NCI-H510A treated with DMSO at 0.1 percent for 48 hours (cell line): ENCODE measurements around the gene PCDH9.

Experiments
- DNase-seq: peaks from one replicate; lab custom pipeline; 2025; lab: John Stamatoyannopoulos, UW

The PCDH9 gene

DNA sequence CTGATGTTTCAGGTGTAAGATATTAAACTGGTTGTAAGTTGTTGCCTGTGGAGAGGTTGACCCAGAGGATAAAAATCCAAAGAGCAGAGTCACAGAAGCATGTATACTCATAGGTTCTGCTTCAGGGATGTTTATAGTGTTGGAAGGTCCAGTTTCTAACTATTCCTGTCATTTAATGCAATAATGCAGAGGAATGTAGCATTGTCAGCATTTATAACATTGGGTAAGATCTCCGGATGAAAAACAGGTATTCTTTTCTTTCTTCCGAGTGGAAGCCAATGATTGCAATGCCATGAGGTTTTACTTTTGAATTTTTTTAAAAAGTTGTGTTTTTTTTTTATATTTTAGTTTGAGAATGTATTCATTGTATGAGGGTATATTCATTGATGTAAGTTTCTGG, 771.0 kb downstream of the PCDH9 start:
- no peak for DNase-seq

DNA sequence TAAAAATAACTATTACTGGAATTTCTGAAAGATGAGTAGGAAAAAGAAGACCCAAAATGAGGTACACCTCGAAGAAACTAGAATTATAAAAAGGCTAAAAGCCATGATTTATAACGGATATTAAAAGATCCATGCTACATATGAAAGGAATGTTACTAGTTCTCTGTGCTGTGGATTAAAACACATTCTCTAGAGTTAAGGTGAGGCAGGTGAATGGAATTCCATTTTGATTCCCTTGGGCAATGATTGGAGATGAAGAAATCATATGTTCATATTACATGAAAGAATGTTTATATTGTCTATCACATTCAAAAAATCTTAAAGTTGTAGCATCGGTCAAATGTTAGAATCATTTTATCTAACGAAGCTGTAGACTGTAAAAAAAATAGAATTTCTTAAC, 783.7 kb downstream of the PCDH9 start:
- no peak for DNase-seq

DNA sequence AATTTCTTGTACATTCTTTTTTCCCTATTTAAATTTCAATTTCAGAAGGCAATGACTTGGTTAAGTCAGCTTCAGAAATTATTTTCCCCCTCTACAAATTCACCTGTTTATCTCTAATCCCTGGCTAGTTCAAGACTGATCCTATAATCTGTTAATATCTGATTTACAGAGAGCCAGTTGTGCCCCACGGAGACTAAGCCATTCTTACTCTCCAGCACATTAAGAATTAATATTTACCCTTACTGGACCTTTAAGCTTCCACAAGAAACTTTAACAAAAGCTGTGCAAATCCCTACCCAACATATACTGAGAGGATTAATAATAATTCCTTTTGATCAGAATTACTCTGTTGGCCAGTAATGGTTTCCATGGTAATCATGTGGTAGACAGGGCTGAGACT, 786.2 kb downstream of the PCDH9 start:
- no peak for DNase-seq

DNA sequence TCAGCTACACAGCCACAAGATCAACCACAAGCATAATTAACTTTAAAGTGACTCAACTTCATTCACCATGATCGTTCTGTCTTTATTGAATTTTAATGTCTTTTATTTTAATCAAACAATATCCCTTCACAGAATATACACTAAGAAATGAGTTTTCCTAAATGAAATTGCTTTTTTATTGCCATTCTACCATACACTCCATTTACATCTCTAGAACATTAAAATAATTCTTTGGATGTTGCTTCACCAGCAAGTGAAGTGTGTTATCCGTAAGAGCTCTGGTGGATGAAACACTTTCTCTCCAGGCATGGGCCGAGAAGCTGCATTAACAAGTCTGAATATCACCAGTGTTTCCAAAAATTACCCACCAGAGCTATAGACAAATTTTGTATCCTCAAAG, 789.2 kb downstream of the PCDH9 start:
- no peak for DNase-seq

DNA sequence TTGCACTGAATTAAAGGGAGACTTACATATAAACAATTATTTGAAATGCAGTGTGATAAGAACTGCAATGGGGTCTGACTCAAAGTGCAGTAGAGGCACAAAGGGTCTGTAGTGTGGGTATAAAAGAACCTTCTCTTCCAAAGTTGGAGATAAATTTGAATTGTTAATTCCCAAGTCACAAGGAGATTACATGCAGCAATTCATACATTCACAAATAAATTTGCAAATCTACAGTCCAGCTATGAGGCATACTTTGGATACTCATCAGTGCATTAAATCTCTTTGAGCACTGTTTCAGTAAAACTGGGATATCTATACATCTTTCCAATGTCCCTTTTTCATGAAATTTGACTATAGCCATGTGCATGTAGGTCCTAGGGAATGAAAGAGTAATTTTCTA, 799.4 kb downstream of the PCDH9 start:
- DNase-seq = no peak

DNA sequence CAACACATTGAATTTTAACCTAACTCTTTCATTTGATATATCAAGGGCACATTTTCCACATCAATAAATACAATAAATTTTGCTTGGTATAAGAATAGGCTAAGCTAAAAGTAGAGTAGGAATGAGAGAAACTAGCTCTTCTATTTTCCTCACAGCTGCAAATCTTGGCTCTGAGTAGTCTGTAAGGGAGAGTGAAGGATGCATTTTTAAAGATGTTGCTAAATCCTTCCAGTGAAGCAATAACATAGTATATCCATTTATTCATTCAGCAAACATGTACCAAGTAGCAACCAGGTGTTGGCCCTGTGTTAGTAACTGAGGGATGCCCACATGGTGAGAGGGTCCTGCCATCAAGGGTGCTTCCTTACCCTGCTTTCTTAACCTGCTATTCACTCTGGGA, 799.9 kb downstream of the PCDH9 start:
- DNase-seq = no peak

DNA sequence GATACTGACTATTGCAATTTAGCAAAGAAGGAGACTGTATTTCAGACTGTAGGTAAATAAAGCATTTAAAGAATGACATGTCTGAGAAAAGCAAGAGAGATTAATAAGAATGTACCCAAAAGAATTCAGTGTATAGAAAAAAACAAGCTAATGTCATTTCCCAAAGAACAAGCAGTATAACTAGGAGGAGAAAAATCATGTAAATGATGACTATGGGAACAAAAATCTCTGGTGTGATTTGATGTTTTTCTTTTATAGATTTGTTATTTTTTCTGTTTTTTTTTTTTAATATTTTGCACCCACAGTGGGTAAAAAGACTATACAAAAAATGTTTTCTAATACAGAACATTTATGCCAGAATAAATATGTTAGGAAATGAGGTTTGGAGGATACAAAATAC, 801.0 kb downstream of the PCDH9 start:
- DNase-seq = no peak

DNA sequence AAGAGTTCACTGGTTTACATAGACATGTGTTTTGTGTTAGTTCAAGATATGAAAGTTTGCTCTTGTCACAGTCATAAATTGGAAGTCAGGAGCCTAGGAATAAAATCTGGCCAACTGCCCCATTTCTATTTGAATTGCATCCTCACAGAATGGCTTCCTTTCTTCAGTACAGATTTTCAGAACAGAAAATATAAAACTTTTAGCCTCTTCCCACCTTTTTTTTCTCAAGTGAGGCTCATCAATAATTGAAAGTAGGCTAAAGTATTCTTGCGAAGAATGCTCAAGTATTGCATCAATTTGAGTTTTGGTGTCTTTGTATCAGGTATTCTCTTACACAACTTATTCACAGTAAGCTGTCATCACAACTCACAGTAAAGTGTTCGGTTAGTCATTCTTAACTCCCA, 802.7 kb downstream of the PCDH9 start:
- DNase-seq = no peak

DNA sequence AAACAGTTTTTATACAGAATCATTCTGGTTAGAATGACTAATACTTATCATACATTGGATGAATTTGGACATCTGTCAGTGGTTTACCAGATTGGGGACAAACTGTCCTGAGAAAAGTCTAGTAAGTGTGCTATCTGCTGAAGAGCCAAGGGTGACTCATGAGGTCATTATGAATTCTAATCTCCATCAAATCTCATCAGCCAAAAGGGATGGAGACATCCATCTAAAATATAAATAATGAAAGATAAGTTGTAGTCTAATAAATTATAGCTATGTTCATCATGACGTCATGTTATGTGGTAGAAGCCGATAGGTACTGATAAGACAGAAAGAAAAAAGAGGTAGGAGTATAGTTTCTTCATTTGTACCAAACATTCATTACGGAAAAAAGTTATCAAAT, 804.4 kb downstream of the PCDH9 start:
- DNase-seq = no peak

DNA sequence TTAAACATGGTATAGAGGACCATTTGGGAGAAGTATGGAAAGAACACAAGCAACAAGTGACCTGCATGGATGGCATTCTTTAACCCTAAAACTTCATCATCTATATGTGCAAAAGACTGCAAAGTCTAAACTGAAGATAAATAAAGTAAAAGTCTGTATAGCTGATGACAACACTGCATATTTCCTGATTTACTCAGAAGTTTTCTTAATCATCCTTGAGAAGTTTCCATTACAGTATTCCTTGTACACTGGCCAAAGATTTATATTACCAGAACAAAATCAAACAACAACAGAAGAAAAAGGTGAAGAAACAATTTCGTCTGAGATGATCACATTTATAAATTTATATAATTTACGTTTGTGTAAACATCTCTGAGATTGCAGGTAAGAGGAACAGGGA, 805.7 kb downstream of the PCDH9 start:
- DNase-seq = no peak

DNA sequence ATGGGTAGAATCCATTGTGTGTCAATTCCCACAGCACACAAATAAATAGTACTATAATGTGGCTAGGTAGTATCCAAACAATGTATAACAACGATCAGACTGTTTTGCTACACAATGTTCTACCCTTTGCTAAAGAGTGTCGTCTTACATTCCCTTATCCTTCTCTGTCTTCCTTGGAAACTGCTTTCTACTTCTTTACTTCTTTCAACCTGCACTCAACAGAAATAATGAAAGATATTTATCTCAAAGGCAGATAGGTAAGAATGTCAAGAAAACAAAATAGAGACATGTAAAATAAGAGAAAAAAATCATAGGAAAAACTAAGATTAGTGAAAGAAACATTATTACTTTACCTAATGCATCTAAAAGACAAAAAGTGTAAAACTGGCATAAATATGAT, 814.7 kb downstream of the PCDH9 start:
- DNase-seq = no peak

DNA sequence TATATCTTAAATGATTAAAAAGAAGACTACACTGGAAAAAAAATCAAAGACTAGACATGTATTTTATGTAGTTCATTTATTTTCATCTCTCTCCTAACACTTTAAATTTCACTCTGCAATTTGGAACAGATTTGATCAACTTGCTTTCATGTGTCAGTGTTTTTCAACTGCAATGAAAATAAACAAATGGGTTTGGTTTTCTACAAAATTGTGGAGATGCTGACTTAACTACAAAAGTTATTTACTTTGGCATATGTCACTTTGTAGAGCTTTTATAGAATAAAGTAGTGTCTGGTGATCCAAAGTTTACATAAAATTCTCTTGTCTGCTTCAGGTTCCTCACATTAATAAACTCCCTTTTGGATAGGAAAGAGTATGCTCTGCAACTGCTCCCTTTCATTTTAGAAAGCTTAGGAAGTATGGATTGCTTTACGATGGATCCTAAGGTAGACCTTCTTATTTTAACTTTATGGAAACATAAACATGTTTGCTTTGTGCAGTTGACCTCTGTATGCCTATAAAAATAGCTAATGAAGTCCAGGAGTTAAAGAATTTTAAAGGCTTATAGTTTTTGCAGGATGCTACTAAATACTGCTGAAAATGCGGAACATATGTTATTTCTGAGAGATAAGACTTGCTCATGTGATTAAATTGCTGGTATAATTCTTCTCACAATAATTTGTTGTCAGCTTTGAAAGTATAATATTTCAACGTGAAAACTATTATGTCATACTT, 815.9 kb downstream of the PCDH9 start:
- no peak for DNase-seq

DNA sequence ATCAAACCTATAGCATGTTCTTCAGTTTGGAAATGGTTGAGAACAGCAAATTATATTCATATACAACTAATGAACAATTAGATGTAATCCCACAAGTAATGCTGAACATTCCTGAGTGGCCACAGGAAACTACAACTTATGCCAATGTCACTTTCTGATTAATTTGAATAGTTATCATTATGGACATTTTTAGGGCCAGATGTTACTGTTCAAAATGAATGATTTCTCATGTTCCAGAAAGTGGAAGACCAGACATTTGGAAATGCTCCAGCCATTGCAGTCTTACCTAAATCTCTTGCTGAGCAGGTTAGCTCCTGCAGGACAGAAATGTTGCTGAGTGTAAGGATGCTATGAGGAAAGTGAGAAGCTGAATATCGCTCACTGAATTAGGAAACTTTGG, 819.8 kb downstream of the PCDH9 start:
- no peak for DNase-seq

DNA sequence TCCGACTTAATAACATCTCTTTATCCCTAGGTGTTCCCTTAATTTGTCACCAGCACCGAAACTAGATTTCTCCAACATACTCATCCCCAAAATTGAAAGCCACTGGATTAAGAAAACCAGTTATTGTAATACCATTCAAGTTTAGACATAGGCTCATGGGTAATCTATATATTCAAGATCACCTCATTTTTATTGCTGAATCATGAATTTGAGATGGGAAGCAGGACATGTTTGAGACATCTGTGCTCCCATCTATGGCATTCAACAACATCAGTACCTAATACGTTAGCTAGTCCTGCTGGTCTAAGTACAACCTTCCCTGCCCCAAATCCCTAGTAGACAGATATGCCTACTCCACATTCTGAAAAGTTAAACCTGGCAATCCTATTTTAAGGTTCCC, 820.6 kb downstream of the PCDH9 start:
- DNase-seq = no peak

DNA sequence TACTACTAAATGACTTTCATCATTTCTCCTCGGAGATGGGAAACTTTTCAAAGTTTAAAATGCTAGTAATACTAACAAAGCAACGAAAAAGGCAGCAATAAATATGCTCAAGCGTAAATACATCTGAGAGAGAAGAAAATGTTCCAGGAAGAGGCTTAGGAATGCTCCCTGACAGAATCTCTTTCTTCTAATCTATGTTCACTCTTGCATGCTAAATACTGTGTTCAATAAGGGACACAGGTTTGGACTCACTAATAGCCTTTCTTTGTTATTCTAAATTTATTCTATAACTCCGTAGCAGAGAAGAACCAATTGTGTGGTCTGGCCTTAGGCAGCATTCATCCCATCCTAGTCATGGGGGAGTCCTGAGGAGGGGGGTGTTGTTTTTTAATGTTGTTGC, 823.0 kb downstream of the PCDH9 start:
- DNase-seq = no peak

DNA sequence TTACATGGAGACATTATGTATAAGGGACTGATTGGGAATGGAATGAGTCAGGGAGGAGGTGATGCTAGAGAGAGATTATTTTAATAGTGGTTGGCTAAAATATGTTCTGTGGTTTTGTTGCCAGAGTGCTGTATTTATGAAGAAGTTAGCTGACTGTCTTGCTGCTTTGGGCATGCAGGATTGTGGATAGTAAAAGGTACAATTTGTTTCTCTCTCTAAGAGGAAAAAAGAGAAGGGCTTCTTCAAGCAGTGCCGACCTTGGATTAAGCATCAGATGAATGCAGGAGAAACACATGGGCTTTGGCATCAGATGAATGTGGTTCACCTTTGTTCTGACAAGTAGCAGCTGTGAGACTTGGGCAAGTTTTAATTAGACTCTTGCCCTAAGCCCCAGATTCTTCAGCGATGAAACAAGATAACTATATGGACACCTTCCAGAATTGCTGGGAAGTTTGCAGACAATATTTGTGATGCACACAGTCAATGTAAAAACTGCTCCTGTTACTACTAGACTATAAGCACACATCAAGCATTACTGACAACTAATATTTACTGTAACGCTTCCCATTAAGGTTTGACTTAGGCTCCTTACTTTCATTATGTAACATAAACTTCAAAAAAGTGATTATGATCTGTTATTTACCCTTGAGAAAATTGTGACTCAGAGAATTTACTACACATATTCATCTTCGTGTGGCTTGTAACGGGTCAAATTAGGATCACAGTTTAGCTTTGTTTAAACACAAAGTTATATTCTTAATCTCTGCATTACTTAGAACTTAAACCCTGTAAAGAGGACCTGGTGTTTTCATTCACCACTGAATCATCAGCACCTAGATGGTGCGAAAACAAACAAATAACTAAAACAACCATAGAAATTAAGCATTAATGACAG, 824.0 kb downstream of the PCDH9 start:
- no peak for DNase-seq

DNA sequence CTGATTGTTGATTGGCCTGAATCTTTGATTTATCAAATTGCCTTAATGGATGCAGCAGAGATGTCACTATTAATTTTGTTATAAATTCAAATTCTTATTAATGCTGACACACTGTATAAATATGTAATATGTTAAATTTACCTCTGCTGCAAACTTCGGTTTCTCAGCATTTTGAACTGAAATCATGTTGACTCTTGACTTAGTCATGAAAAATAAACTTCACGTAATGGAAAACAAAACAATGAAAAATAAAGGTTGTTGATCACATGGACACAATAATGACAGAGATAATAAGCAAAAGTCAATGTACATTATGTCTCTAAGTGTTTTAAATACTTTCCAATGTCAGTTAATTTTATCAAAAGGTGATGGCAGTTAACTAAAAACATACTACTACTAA, 827.6 kb downstream of the PCDH9 start:
- no peak for DNase-seq

DNA sequence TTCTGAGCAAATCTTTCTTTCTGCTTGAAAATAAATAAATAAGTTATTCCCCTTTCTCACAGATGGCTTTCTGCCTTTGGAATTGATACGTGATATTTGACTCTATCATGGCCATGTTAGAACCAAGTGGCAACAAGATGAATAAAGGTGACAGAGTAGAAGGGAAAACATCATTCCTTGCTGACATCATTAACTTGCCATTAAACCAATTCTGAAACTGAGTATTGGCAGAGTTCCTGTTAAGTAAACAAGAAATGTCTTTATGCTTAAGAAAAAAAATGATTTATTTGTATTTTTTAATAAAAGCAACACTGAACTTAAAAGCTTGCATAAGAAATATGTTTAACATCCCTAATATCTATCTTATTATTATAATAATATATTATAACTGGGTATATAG, 828.1 kb downstream of the PCDH9 start:
- DNase-seq = no peak

DNA sequence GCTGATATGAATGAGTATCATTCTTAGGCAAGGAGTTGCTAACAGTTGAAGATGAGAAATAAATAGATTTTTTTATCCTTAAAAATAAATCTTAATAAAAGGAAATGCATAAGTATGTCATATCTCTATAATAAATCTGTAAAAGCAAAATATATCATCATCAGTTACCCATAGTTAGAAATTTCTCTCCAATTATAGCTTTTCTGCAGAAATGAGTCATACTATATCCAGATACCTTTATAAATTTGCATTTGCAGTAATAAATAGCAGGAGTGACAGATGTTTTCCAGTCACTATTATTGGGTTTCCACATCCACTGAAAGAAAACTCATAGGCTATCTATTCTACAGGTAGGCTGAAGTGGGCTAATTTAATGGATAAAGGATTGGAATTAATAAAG, 829.8 kb downstream of the PCDH9 start:
- no peak for DNase-seq

DNA sequence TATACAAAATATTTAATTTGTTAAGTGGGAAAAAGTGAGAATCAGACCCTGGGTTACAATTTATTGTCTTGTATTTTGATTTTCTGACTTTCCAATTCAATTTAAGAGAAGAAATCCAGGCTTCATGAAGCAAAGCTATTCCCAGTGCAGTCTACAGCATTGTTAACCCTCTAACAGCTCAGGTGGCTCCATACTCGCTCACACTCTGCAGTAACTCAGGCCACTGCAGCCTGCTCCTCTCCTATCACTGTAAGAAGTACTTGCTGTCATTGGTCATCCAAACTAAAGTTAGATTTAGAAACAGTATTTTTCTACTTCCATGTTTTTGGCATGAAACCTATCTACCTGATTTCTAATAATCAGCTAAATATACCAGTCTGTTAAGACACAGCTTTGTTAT, 830.3 kb downstream of the PCDH9 start:
- DNase-seq = no peak

DNA sequence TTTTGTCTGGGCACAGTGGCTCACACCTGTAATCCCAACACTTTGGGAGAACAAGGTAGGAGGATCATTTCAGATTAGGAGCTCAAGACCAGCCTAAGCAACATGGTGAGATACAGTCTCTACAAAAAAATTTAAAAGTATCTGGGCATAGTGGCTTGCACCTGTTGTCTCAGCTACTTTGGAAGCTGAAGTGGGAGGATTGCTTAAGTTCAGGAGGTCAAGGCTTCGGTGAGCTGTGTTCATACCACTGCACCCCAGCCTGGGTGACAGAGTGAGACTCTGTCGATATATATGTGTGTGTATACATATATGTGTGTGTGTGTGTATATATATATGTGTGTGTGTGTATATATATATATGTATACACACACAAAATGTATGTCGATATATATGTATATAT, 833.0 kb downstream of the PCDH9 start:
- no peak for DNase-seq

DNA sequence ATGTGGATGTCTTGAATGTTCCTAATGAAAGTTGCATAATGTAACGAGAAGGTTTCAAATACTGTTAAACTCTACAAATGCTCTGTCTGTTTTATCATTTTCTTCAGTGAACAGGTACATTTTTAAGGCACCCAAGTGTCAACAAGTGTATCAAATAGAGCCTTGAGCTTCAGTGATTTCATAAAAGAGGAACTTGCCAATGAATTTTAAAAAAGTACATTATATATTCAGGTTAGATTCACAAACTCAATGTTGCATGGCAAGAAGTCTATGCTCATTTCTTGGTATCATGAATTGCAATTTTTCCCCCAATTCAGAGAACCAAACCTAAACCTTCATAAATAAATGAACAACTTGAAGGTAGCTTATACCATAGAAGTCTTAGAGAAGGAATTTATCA, 838.8 kb downstream of the PCDH9 start:
- DNase-seq = no peak

DNA sequence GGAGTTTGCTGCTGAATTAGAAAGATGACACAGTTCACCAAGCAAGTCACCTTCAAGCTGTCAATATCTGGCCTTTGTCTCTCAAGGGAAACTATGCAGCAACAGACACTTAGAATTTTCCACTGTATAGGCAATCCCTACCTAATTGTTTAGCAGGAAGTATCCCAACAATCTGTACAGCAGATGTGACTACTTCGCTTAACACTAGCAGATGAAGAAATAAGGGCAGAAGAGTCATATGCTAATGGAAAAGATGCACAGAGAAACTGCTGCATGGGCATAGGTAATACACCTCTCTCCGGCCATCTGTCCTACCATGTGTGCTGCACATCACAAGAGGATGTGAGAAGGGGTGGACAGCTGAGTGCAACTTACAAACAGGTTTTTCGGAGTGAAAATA, 851.2 kb downstream of the PCDH9 start:
- DNase-seq = no peak

DNA sequence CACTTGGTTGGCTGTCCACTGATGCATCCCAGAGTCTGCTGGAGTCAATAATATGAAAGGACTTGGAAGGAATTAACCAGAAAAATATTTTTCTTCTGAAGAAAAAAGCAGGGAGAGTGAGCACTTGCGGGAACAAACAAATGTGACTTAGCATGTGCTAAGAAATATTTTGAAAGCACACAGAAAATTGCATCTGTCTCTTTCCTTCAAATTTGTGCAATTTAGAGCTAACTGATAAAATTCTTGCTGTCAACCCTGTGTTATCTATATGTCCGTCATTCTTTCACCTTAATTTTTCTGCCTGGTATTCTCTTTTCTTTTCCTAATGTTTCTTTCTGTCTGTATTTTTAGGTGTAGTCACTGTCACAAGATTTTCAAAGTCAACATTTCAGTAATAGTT, 852.6 kb downstream of the PCDH9 start:
- no peak for DNase-seq
